MM.1S (cell line): ENCODE data around the gene TMEM44.

Experiments
- DNase-seq: peaks from one replicate; pipeline ENCODE4 v3.0.0-alpha.2; 2015
- H2AFZ ChIP-seq: fragments of 300-600 bp; sonication (generic); 2 replicates; pipeline ENCODE4 v1.6.0; 2016; ENCODE audit warnings: antibody characterized with exemption, low read length
- H3F3A ChIP-seq: fragments of 300-600 bp; sonication (generic); 2 replicates; pipeline ENCODE4 v1.6.1; 2016; ENCODE audit warnings: mild to moderate bottlenecking, antibody characterized with exemption, low read length, moderate library complexity, mixed read lengths; ENCODE audit not compliant: insufficient read depth
- H3K27ac ChIP-seq: fragments of 300-600 bp; sonication (generic); 2 replicates; pipeline ENCODE4 v1.5.1; 2016; ENCODE audit warnings: mild to moderate bottlenecking, low read length
- H3K27me3 ChIP-seq: fragments of 300-600 bp; sonication (generic); replicated peaks from 2 replicates; pipeline ENCODE4 v1.6.0; 2016; ENCODE audit warnings: low read length; ENCODE audit not compliant: insufficient read depth
- H3K36me3 ChIP-seq: fragments of 300-600 bp; sonication (generic); replicated peaks from 2 replicates; pipeline ENCODE4 v1.6.1; 2016; ENCODE audit warnings: mild to moderate bottlenecking, low read length, mixed read lengths; ENCODE audit not compliant: insufficient read depth
- H3K4me1 ChIP-seq: fragments of 300-600 bp; sonication (generic); 2 replicates; pipeline ENCODE4 v1.6.1; 2016; ENCODE audit warnings: low read length, mixed read lengths
- H3K4me2 ChIP-seq: fragments of 300-600 bp; sonication (generic); 2 replicates; pipeline ENCODE4 v1.6.0; 2016; ENCODE audit warnings: low read depth, low read length
- H3K4me3 ChIP-seq: fragments of 300-600 bp; sonication (generic); 2 replicates; pipeline ENCODE4 v1.5.1; 2016; ENCODE audit warnings: low read length, mixed read lengths
- H3K79me2 ChIP-seq: fragments of 300-600 bp; sonication (generic); 2 replicates; pipeline ENCODE4 v1.6.1; 2016; ENCODE audit warnings: mixed run types, low read length, mixed read lengths
- H3K9ac ChIP-seq: fragments of 300-600 bp; sonication (generic); 2 replicates; pipeline ENCODE4 v1.6.1; 2016; ENCODE audit warnings: low read length, mixed read lengths
- H3K9me2 ChIP-seq: fragments of 300-600 bp; sonication (generic); replicated peaks from 2 replicates; pipeline ENCODE4 v1.6.1; 2016; ENCODE audit warnings: mild to moderate bottlenecking, low read length, mixed read lengths; ENCODE audit not compliant: insufficient read depth
- H3K9me3 ChIP-seq: fragments of 300-600 bp; sonication (generic); replicated peaks from 2 replicates; pipeline ENCODE4 v1.6.1; 2016; ENCODE audit warnings: mild to moderate bottlenecking, low read length, mixed read lengths; ENCODE audit not compliant: insufficient read depth
- H4K20me1 ChIP-seq: fragments of 300-600 bp; sonication (generic); 2 replicates; pipeline ENCODE4 v1.6.1; 2016; ENCODE audit warnings: mild to moderate bottlenecking, low read length, moderate library complexity, mixed read lengths; ENCODE audit not compliant: insufficient read depth
- CTCF ChIP-seq: fragments of 300-600 bp; sonication (generic); IDR thresholded peaks from 2 replicates; pipeline ENCODE4 v1.5.1; 2016; ENCODE audit warnings: antibody characterized with exemption, low read length, mixed read lengths
- EZH2 ChIP-seq: fragments of 300-600 bp; sonication (generic); optimal IDR thresholded peaks from 2 replicates; pipeline ENCODE3; 2017; ENCODE audit warnings: low read depth, mild to moderate bottlenecking, antibody characterized with exemption, low read length, mixed read lengths
- EZH2phosphoT487 ChIP-seq: fragments of 300-600 bp; sonication (generic); IDR thresholded peaks from 2 replicates; pipeline ENCODE4 v1.6.1; 2018; ENCODE audit warnings: antibody characterized with exemption, low read length

TMEM44 gene

GRCh38 chr3:194640829-194641228 lies 7.6 kb upstream of the TMEM44 start:
- TF ChIP-seq EZH2: no peak
- no peak for TF ChIP-seq EZH2phosphoT487
- peak; percentile 25 for TF ChIP-seq CTCF
- peaks cover 19% of the 10 kb centered on the region; the same call in 1 of the 2 replicates for H3K36me3 ChIP-seq
- no peak overlapping the region for H3K4me2 ChIP-seq
- no peaks in the 10 kb centered on the region for H3K27me3 ChIP-seq
- no peaks in the 10 kb centered on the region for H3K9me2 ChIP-seq
- H3F3A ChIP-seq: no peaks in the 10 kb centered on the region
- H3K9me3 ChIP-seq: no peaks in the 10 kb centered on the region
- H3K9ac ChIP-seq: no peak overlapping the region
- H3K4me1 ChIP-seq: no peaks in the 10 kb centered on the region
- H4K20me1 ChIP-seq: no peaks in the 10 kb centered on the region
- H3K27ac ChIP-seq: no peak overlapping the region
- no peak overlapping the region for H3K4me3 ChIP-seq
- no peak overlapping the region for H2AFZ ChIP-seq
- DNase-seq: no peak
- no peaks in the 10 kb centered on the region for H3K79me2 ChIP-seq

GRCh38 chr3:194638991-194639605 lies 5.9 kb upstream of the TMEM44 start:
- no peaks in the 10 kb centered on the region for H4K20me1 ChIP-seq
- H3K4me3 ChIP-seq: no peak overlapping the region
- no peaks in the 10 kb centered on the region for H3K9me2 ChIP-seq
- H3K4me1 ChIP-seq: no peaks in the 10 kb centered on the region
- H3K9me3 ChIP-seq: no peaks in the 10 kb centered on the region
- no peak overlapping the region for H2AFZ ChIP-seq
- H3K27me3 ChIP-seq: no peaks in the 10 kb centered on the region
- no peaks in the 10 kb centered on the region for H3F3A ChIP-seq
- H3K79me2 ChIP-seq: no peaks in the 10 kb centered on the region
- no peak overlapping the region for H3K27ac ChIP-seq
- peaks cover 15% of the 10 kb centered on the region; the same call in 1 of the 2 replicates for H3K36me3 ChIP-seq
- DNase-seq: no peak
- no peak overlapping the region for H3K9ac ChIP-seq
- no peak overlapping the region for H3K4me2 ChIP-seq
- TF ChIP-seq CTCF (no peak), EZH2phosphoT487 (no peak), EZH2 (no peak)

- no peak overlapping the region for H3K27ac ChIP-seq
- no peak overlapping the region for H3K4me3 ChIP-seq
- H3K36me3 ChIP-seq: peaks cover 6% of the 10 kb centered on the region; the same call in 1 of the 2 replicates
- H2AFZ ChIP-seq: no peak overlapping the region
- no peaks in the 10 kb centered on the region for H4K20me1 ChIP-seq
- H3K4me2 ChIP-seq: no peak overlapping the region
- H3K9ac ChIP-seq: no peak overlapping the region
- H3K4me1 ChIP-seq: no peaks in the 10 kb centered on the region
- TF ChIP-seq CTCF (no peak), EZH2phosphoT487 (no peak), EZH2 (no peak)
- no peaks in the 10 kb centered on the region for H3K9me3 ChIP-seq
- peaks cover 6% of the 10 kb centered on the region for H3F3A ChIP-seq
- no peaks in the 10 kb centered on the region for H3K79me2 ChIP-seq
- no peaks in the 10 kb centered on the region for H3K27me3 ChIP-seq
- DNase-seq: no peak
- no peaks in the 10 kb centered on the region for H3K9me2 ChIP-seq
Measured at GRCh38 chr3:194637541-194638400, 4.6 kb upstream of the TMEM44 start.
